Activated T-cell treated with anti-CD3 and anti-CD28 coated beads, Interleukin-2, amount 50 U/mL, for 4 hours (primary cell): ENCODE data around the gene CDH4. TPM values are rescaled to one million over a fixed set of nuclear protein-coding genes. Genes with fewer than 3 reads are reported as not detected.

Source experiments
- ATAC-seq, 2 donors: fragments of 200-7000 bp; cut with Tn5 transposase; one replicate each; pipeline ENCODE4 v1.10.0; 2021
- DNase-seq: peaks from one replicate; pipeline ENCODE4 v3.0.0-alpha.2; 2020
- H3K27me3 Mint-ChIP-seq: one replicate; pipeline ENCODE4 v1.8.0; 2021; ENCODE audit warnings: low read depth, mixed read lengths
- H3K36me3 Mint-ChIP-seq: one replicate; pipeline ENCODE4 v1.8.0; 2022; ENCODE audit warnings: mixed read lengths; ENCODE audit not compliant: insufficient read depth
- H3K4me1 Mint-ChIP-seq: one replicate; pipeline ENCODE4 v1.8.0; 2021; ENCODE audit warnings: low read depth, mixed read lengths
- H3K4me3 Mint-ChIP-seq: one replicate; pipeline ENCODE4 v1.8.0; 2021; ENCODE audit warnings: mild to moderate bottlenecking, moderate library complexity, mixed read lengths
- H3K9me3 Mint-ChIP-seq: one replicate; pipeline ENCODE4 v1.8.0; 2021; ENCODE audit warnings: mixed read lengths
- total RNA-seq, 3 donors: library from RNA; stranded (reverse); gene quantifications; one replicate each; pipeline ENCODE4 v1.2.1, GENCODE V29; 2021

Gene CDH4
- total RNA-seq, 3 donors from 2014 or later = 0.10 TPM; not detected in 2

- Mint-ChIP-seq H3K9me3 (no peaks in the 10 kb centered on the region), H3K4me3 (no peak overlapping the region), H3K36me3 (no peaks in the 10 kb centered on the region), H3K4me1 (no peaks in the 10 kb centered on the region), H3K27me3 (peaks cover 1% of the 10 kb centered on the region)
- no peak for ATAC-seq
- no peak for DNase-seq
Observed at GRCh38 chr20:61837200-61837599, 585.1 kb downstream of the CDH4 start.

GRCh38 chr20:61839223-61839911 lies 587.3 kb downstream of the CDH4 start:
- no peak for DNase-seq
- Mint-ChIP-seq H3K4me3 (no peak overlapping the region), H3K27me3 (no peaks in the 10 kb centered on the region), H3K36me3 (no peaks in the 10 kb centered on the region), H3K9me3 (no peaks in the 10 kb centered on the region), H3K4me1 (no peaks in the 10 kb centered on the region)
- ATAC-seq = no peak

- Mint-ChIP-seq H3K4me1 (no peaks in the 10 kb centered on the region), H3K36me3 (no peaks in the 10 kb centered on the region), H3K4me3 (no peak overlapping the region), H3K27me3 (no peaks in the 10 kb centered on the region), H3K9me3 (no peaks in the 10 kb centered on the region)
- ATAC-seq (no peak), DNase-seq (no peak)
Observed at GRCh38 chr20:61839912-61840778, 588.1 kb downstream of the CDH4 start.

- no peak for ATAC-seq
- H3K9me3 Mint-ChIP-seq = no peaks in the 10 kb centered on the region
- DNase-seq = no peak
Observed at GRCh38 chr20:61840779-61841455, 588.9 kb downstream of the CDH4 start.

GRCh38 chr20:61841551-61841950 lies 589.5 kb downstream of the CDH4 start:
- Mint-ChIP-seq H3K4me1 (no peaks in the 10 kb centered on the region), H3K36me3 (no peaks in the 10 kb centered on the region)

More at GRCh38 chr20:61840779-61841455, 588.9 kb downstream of the CDH4 start:
- no peak overlapping the region for H3K4me3 Mint-ChIP-seq
- H3K4me1 Mint-ChIP-seq = no peaks in the 10 kb centered on the region
- H3K27me3 Mint-ChIP-seq = no peaks in the 10 kb centered on the region
- no peaks in the 10 kb centered on the region for H3K36me3 Mint-ChIP-seq

GRCh38 chr20:61841966-61842365 lies 589.9 kb downstream of the CDH4 start:
- ATAC-seq (no peak), DNase-seq (no peak)
- Mint-ChIP-seq H3K4me1 (no peaks in the 10 kb centered on the region), H3K27me3 (no peaks in the 10 kb centered on the region), H3K4me3 (no peak overlapping the region), H3K9me3 (no peaks in the 10 kb centered on the region), H3K36me3 (no peaks in the 10 kb centered on the region)

More at GRCh38 chr20:61841551-61841950, 589.5 kb downstream of the CDH4 start:
- DNase-seq (no peak), ATAC-seq (no peak)
- Mint-ChIP-seq H3K9me3 (no peaks in the 10 kb centered on the region), H3K4me3 (no peak overlapping the region), H3K27me3 (no peaks in the 10 kb centered on the region)

GRCh38 chr20:61844621-61845020 lies 592.6 kb downstream of the CDH4 start:
- DNase-seq (no peak), ATAC-seq (no peak)
- H3K4me1 Mint-ChIP-seq = no peaks in the 10 kb centered on the region
- no peaks in the 10 kb centered on the region for H3K36me3 Mint-ChIP-seq
- no peaks in the 10 kb centered on the region for H3K27me3 Mint-ChIP-seq
- no peaks in the 10 kb centered on the region for H3K9me3 Mint-ChIP-seq
- no peak overlapping the region for H3K4me3 Mint-ChIP-seq

- no peaks in the 10 kb centered on the region for H3K27me3 Mint-ChIP-seq
- DNase-seq (no peak), ATAC-seq (no peak)
- H3K9me3 Mint-ChIP-seq = no peaks in the 10 kb centered on the region
- H3K4me1 Mint-ChIP-seq = no peaks in the 10 kb centered on the region
- H3K36me3 Mint-ChIP-seq = no peaks in the 10 kb centered on the region
- no peak overlapping the region for H3K4me3 Mint-ChIP-seq
Observed at GRCh38 chr20:61845233-61845671, 593.2 kb downstream of the CDH4 start.

GRCh38 chr20:61846074-61846473 lies 594.0 kb downstream of the CDH4 start:
- ATAC-seq (no peak), DNase-seq (no peak)
- no peaks in the 10 kb centered on the region for H3K36me3 Mint-ChIP-seq
- H3K9me3 Mint-ChIP-seq = no peaks in the 10 kb centered on the region
- no peaks in the 10 kb centered on the region for H3K4me1 Mint-ChIP-seq
- H3K27me3 Mint-ChIP-seq = no peaks in the 10 kb centered on the region
- no peak overlapping the region for H3K4me3 Mint-ChIP-seq

GRCh38 chr20:61846741-61847419 lies 594.8 kb downstream of the CDH4 start:
- no peak for DNase-seq
- H3K36me3 Mint-ChIP-seq = no peaks in the 10 kb centered on the region
- no peaks in the 10 kb centered on the region for H3K4me1 Mint-ChIP-seq
- H3K9me3 Mint-ChIP-seq = no peaks in the 10 kb centered on the region
- no peak for ATAC-seq
- no peaks in the 10 kb centered on the region for H3K27me3 Mint-ChIP-seq
- H3K4me3 Mint-ChIP-seq = no peak overlapping the region

- no peak for DNase-seq
- Mint-ChIP-seq H3K36me3 (no peaks in the 10 kb centered on the region), H3K9me3 (no peaks in the 10 kb centered on the region), H3K4me1 (no peaks in the 10 kb centered on the region), H3K4me3 (no peak overlapping the region), H3K27me3 (no peaks in the 10 kb centered on the region)
- ATAC-seq = no peak
Observed at GRCh38 chr20:61847420-61847748, 595.3 kb downstream of the CDH4 start.

GRCh38 chr20:61847986-61848385 lies 595.9 kb downstream of the CDH4 start:
- Mint-ChIP-seq H3K4me1 (no peaks in the 10 kb centered on the region), H3K9me3 (no peaks in the 10 kb centered on the region), H3K4me3 (no peak overlapping the region), H3K27me3 (no peaks in the 10 kb centered on the region), H3K36me3 (no peaks in the 10 kb centered on the region)
- DNase-seq = no peak
- ATAC-seq = no peak

GRCh38 chr20:61848851-61849250 lies 596.8 kb downstream of the CDH4 start:
- no peak for DNase-seq
- H3K4me3 Mint-ChIP-seq = no peak overlapping the region
- ATAC-seq = no peak
- H3K9me3 Mint-ChIP-seq = no peaks in the 10 kb centered on the region
- H3K36me3 Mint-ChIP-seq = no peaks in the 10 kb centered on the region
- no peaks in the 10 kb centered on the region for H3K4me1 Mint-ChIP-seq
- no peaks in the 10 kb centered on the region for H3K27me3 Mint-ChIP-seq

- Mint-ChIP-seq H3K36me3 (no peaks in the 10 kb centered on the region), H3K27me3 (no peaks in the 10 kb centered on the region), H3K9me3 (no peaks in the 10 kb centered on the region), H3K4me3 (no peak overlapping the region), H3K4me1 (no peaks in the 10 kb centered on the region)
- no peak for DNase-seq
- ATAC-seq = no peak
Observed at GRCh38 chr20:61849376-61849775, 597.3 kb downstream of the CDH4 start.
